ENCODE measurements around the gene PLTP. TPM values are rescaled to one million over a fixed set of nuclear protein-coding genes. Genes with fewer than 3 reads are reported as not detected.

The PLTP gene
- total RNA-seq, 2 experiments from 2014 or later: 2.2 to 2.8 TPM

Other genes starting within 250 kb of the PLTP start
- not detected for gene WFDC11, start 241.9 kb downstream of the PLTP start, total RNA-seq
- gene WFDC13, start 210.1 kb downstream of the PLTP start, total RNA-seq: not detected
- gene WFDC10B, start 207.1 kb downstream of the PLTP start, total RNA-seq: not detected
- gene SPINT4, start 189.8 kb downstream of the PLTP start, total RNA-seq: not detected
- not detected for gene WFDC3, start 120.3 kb downstream of the PLTP start, total RNA-seq
- gene DNTTIP1, start 120.2 kb downstream of the PLTP start, total RNA-seq: 10 to 100 TPM; 34.7 to 34.8 TPM
- 100 to 1,000 TPM; 251 to 261 TPM for gene UBE2C, start 99.5 kb downstream of the PLTP start, total RNA-seq
- not detected for gene TNNC2, start 84.8 kb downstream of the PLTP start, total RNA-seq
- gene SNX21, start 78.4 kb downstream of the PLTP start, total RNA-seq: 1 to 10 TPM; 1.6 to 1.7 TPM
- 10 to 100 TPM; 29.3 to 32.1 TPM for gene ACOT8, start 54.8 kb downstream of the PLTP start, total RNA-seq
- gene ZSWIM3, start 54.5 kb downstream of the PLTP start, total RNA-seq: 1 to 10 TPM; 5.1 to 5.8 TPM
- gene ZSWIM1, start 30.9 kb downstream of the PLTP start, total RNA-seq: 1 to 10 TPM; 7.0 TPM
- gene SPATA25, start 24.5 kb downstream of the PLTP start, total RNA-seq: 1 to 10 TPM in 1 of 2 experiments, under 1 TPM in 1; 0.76 to 1.4 TPM
- 1 to 10 TPM; 1.1 to 1.3 TPM for gene NEURL2, start 20.9 kb downstream of the PLTP start, total RNA-seq
- gene CTSA, start 20.8 kb downstream of the PLTP start, total RNA-seq: 10 to 100 TPM; 63.4 to 64.1 TPM
- gene PCIF1, start 22.5 kb upstream of the PLTP start, total RNA-seq: 10 to 100 TPM; 40.3 to 41.2 TPM
- 10 to 100 TPM; 33.1 to 34.5 TPM for gene ZNF335, start 60.0 kb upstream of the PLTP start, total RNA-seq
- not detected for gene MMP9, start 96.8 kb upstream of the PLTP start, total RNA-seq
- gene SLC12A5, start 117.1 kb upstream of the PLTP start, total RNA-seq: 1 to 10 TPM; 1.3 to 1.7 TPM
- gene NCOA5, start 177.8 kb upstream of the PLTP start, total RNA-seq: 10 to 100 TPM; 30.3 to 30.9 TPM
- gene CD40, start 206.2 kb upstream of the PLTP start, total RNA-seq: 1 to 10 TPM in 1 of 2 experiments, under 1 TPM in 1; 0.94 to 1.0 TPM

Measured in activated CD8-positive, alpha-beta T cell treated with anti-CD3 and anti-CD28 coated beads, Interleukin-2, amount 10 ng/mL, durations not matched to agents 7 days and 5 days (primary cell).